GM21360 (cell line): ENCODE data around the gene GPR75.

Experiments used
- ATAC-seq: cut with Tn5 transposase; IDR thresholded peaks from one replicate; pipeline ENCODE4 v1.9.1; 2021; ENCODE audit warnings: mild to moderate bottlenecking, moderate library complexity; ENCODE audit not compliant: unreplicated experiment

Gene GPR75

DNA sequence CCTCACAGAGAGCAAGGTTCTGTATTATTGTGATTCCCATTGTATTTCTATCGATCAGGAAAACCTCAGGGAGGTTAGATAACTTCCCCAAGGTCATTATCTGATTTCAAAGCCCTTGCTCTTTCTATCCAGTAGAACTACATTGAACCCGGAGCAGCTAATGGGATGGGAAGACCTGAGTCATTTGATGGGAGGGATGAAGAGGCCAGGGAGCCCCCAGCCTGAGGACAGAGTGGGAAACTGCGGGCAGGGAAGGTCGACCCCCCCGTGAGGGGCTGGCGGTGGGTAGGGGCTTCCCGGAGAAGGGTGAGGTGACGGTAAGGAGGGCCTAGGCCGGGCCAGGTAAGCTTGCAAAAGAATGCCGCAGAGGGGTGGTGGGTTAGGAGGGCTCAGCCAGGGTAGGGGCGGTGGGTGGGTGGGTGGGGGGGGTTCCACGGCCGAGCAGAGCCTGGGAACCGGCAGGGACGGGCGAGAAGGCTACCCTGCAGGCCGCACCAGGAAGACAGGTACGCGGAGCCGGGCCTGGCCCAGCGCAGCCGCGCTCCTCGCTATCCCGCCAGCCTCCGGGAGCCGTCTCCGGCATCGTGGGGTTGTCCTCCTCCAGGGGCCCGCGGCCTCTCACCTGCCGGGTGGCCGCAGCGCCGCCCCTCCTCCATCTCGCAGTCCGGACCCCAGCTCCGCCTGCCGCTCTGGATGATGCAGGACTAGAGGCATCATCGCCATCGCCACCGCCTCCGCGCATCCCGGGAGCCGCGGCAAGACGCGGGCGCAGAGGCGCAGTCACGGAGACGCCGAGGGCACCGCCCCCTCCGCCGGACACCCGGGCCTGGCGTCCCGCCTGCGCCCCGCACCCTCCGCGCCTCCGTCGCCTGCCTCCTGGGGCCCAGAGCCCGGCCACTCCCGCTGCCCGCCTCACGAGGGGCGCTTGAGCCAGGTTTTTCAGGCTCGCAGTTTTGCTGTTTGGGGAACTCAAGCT lies at the start of gene GPR75:
GPR75 (minus strand) TSS at position 762 of the 976 bp plus-strand sequence. CDS start 5,211 bp downstream, outside the sequence.
- no peak for ATAC-seq

DNA sequence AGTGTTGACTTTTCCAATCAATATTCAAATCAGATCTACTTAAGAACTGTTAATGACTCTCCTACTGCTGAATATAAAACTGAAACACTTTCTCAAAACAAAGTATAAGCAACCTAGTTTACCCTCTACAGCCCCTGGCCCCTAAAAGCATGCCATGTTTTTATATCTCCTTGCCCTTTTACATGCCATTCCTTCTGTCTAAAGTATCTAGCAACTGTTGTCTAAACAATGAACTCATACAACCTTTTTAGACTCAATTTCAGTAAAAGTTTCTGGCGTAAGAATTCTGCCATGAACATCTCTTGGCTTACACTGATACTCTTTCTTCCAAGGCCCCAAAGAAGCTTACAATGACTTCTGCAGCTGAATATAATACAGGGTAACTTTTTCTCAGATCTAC lies 47.8 kb upstream of the GPR75 start:
- ATAC-seq, result no peak

GRCh38 chr2:53905396-53905795 lies 45.6 kb upstream of the GPR75 start:
- no peak for ATAC-seq

- ATAC-seq, result no peak
These were observed 43.2 kb upstream of the GPR75 start for GRCh38 chr2:53903011-53903410.

DNA sequence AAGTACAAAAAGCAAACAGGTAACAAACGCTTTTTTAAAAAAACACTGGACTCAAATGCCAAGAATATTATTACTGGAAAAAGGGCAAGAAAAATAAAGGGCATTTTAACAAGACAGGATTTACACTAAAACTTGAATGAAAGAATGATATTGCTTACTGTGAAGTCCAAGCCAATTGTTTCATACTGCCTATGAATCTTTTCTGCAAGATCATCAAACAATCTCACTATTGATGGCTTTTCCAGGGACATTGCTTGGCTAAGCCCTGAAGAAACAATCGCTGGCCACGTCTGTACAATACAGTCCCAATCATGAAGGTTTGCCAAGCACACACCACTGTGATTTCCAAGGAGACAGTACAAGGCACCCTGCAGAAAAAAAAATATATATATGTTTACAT lies 41.4 kb upstream of the GPR75 start:
- no peak for ATAC-seq

GRCh38 chr2:53896864-53897263 lies 37.1 kb upstream of the GPR75 start:
- ATAC-seq, result no peak

GRCh38 chr2:53886406-53887280 lies 26.9 kb upstream of the GPR75 start:
- no peak for ATAC-seq

DNA sequence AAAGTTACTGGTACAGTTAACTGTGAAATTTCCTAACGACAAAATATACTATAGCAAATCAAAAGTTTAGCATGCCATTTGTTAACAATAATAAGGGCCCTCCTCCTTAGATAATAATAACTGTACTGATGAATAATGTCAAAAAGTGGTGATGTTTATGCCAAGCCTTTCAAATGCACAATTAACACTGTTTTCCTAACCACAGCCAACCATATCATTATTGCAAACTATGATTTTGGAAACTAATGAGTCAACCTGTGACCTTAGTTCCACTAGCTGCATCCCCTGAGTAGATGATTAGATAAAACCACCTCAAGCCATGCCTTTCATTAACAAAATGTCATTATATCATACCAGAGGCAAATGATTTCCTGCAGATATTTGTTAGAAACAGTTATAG lies 25.1 kb upstream of the GPR75 start:
- no peak for ATAC-seq

- no peak for ATAC-seq
These were observed 22.2 kb upstream of the GPR75 start for GRCh38 chr2:53881986-53882385.

GRCh38 chr2:53881360-53881759 lies 21.6 kb upstream of the GPR75 start:
- no peak for ATAC-seq

GRCh38 chr2:53880756-53881155 lies 21.0 kb upstream of the GPR75 start:
- no peak for ATAC-seq

- no peak for ATAC-seq
These were observed 17.8 kb upstream of the GPR75 start for GRCh38 chr2:53877556-53877955.

DNA sequence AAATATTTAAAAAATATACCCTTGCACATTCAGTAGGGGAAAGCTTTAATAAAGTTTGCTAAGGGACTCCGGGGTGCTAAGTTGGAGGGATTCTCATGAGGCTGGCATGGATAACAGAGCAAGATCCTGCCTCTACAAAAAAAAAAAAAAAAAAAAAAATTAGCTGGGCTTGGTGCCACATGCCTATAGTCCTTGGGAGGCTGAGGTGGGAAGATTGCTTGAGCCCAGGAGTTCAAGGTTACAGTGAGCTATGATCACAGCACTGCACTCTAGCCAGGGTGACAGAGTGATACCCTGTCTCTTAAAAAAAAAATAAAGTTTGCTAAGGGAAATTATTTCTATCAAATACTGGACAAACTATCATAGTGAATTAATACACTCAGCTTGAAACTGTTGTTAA lies 17.3 kb upstream of the GPR75 start:
- ATAC-seq, result no peak

DNA sequence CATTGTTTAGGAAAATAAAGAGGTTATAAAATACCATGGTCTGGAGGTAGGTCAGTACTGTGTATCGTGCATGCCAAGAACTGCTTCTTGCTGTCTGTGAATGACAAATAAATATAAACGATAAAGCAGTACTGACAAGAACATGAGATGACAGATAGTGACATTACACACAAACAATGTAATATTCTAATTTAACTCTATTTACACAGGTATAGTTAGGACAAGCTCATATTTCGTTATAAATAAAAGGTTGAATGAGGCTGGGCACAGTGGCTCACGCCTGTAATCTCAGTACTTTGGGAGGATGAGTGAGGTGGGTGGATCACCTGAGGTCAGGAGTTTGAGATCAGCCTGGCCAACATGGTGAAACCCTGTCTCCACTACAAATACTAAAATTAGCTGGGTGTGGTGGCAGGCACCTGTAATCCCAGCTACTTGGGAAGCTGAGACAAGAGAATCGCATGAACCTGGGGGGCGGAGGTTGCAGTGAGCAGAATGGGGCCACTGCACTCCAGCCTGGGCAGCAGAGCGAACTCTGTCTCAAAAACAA lies 14.7 kb upstream of the GPR75 start:
- ATAC-seq, result no peak

DNA sequence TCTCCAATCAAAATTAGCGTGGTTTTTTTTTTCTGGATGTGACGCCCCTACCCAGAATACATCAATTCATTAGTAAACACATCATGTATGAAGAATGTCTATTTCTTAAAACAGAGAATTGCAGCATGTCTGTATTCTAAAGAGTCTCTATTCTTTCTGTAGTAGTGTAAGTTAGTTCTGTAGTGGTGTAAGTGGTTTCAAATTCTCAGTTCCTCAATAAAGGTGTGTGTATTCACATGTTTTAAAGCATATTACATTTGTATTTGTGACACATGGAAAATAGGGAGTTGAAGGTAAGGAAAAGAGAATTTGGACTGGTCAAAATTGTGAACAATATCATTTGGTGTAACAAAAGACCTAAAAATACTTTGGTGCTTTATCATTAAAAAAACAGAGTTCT lies 8.0 kb upstream of the GPR75 start:
- no peak for ATAC-seq

DNA sequence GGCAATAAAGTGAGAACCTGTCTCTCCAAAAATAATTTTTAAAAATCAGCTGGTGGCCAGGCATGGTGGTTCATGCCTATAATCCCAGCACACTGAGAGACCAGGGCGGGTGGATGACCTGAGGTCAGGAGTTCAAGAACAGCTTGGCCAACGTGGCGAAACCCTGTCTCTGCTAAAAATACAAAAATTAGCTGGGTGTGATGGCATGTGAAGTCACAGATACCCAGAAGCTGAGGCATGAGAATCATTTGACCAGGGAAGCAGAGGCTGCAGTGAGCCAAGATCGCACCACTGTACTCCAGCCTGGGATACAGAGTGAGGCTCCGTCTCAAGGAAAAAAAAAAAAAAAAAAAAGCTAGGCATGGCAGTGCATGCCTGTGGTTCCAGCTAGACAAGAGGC lies 7.4 kb upstream of the GPR75 start:
- ATAC-seq, result no peak

DNA sequence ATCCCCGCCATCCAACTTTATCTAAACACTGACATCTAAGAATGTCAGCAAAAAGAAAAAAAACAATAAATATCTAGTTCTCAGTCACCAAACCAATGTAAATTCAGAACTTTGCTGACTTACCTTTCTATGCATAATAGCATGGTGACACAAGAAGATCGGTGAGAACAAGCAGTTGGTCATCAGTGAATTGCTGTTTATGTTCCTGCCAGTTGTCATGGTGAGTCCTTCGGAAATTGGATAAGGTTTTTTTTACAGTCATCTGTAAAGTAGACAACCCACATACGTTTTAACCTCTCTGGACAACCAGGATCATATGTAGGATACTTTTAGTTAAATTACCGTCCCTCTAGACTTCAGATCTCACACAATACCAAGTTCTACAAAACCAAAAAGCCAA lies 6.2 kb upstream of the GPR75 start:
- no peak for ATAC-seq

DNA sequence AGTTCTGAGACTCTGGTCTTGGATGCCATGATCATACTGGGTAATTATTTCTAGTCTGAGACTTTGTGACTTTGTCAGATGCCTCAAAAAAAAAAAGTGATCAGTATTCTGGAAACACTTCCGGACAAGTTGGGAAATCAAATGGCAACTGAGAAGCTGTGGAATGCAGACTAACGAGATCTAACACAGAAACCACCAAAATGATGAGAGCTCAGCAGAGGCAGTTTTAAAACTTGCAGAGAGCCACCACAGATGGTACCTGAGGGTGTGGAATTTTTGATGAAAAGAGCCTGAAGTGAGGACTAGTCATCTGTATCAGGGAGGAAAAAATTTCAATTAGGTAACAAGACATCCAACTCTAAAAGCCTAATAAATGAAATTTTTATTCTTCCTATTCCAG lies 5.5 kb upstream of the GPR75 start:
- ATAC-seq, result no peak

DNA sequence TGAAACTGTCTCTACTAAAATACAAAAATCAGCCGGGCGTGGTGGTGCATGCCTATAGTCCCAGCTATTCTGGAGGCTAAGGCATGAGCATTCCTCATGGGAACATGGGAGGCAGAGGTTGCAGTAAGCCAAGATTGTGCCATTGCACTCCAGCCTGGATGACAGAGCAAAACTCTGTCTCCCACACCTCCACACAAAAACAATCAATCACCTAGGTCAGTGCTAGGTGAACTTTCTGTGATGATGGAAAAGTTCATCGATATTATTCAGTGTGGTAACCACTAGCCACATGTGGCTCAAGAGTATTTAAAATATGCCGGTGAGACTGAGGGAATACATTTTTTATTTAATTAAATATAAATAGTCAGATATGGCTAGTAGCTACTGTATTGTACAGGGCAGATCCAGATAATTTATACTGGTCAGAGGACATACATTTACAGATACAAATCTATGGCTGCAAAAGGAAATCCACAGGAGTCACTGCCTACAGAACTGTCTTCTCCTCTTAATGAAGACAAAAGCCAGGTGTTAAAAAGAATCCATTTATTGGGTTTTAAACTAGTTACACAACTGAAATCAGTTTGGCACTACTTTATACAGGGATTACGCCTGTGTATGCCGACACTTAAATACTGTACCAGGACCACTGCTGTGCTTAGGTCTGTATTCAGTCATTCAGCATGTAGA lies 3.9 kb upstream of the GPR75 start:
- ATAC-seq, result no peak

- no peak for ATAC-seq
These were observed 2.1 kb upstream of the GPR75 start for GRCh38 chr2:53861824-53862223.

GRCh38 chr2:53856272-53856671 lies 3.5 kb downstream of the GPR75 start:
- no peak for ATAC-seq
